Measurements from ENCODE around the gene PRKCE. TPM values are rescaled to one million over a fixed set of nuclear protein-coding genes. Genes with fewer than 3 reads are reported as not detected.

PRKCE gene
- total RNA-seq, 2 donors from 2014 or later, result 7.3 to 20.8 TPM

DNA sequence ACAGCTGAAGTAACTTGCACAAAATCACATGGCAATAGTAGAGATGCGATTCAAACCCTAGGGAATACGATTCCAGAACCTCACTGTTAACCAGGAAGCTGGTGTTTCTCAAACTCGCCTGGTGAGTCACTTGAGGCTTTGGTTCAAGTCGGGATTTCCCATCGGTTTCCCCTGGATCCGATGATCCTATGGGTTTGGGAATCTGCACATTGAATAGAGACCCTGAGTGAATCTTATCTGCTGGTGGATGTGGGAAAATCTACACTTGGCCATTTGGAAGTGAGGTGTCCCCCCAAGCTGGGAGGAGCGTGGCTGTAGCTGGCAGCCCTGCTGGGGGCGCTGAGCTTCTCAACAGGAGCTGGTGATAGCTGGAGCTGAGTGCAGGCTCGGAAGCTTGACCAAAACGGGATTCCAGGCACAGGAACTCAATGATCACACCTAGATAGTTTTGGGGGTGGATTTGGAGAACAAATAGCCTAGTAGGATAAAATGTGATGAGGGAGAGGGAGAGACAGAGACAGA lies 135.4 kb downstream of the PRKCE start:
- Histone ChIP-seq H3K27ac (no peak overlapping the region), H3K9me3 (no peaks in the 10 kb centered on the region), H3K36me3 (replicated peaks in 1 of 2; ENCODE audit: insufficient read depth in 1 of 2, low read depth in 2 of 2) (no peaks in the 10 kb centered on the region), H3K27me3 (no peaks in the 10 kb centered on the region), H3K4me3 (no peak overlapping the region), H3K4me1 (peaks cover 10% of the 10 kb centered on the region)
- TF ChIP-seq, protein P1, sequence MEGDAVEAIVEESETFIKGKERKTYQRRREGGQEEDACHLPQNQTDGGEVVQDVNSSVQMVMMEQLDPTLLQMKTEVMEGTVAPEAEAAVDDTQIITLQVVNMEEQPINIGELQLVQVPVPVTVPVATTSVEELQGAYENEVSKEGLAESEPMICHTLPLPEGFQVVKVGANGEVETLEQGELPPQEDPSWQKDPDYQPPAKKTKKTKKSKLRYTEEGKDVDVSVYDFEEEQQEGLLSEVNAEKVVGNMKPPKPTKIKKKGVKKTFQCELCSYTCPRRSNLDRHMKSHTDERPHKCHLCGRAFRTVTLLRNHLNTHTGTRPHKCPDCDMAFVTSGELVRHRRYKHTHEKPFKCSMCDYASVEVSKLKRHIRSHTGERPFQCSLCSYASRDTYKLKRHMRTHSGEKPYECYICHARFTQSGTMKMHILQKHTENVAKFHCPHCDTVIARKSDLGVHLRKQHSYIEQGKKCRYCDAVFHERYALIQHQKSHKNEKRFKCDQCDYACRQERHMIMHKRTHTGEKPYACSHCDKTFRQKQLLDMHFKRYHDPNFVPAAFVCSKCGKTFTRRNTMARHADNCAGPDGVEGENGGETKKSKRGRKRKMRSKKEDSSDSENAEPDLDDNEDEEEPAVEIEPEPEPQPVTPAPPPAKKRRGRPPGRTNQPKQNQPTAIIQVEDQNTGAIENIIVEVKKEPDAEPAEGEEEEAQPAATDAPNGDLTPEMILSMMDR (IDR thresholded peaks at IDR 0.05), result no peak
- no peak for TF ChIP-seq POLR2A (IDR thresholded peaks at IDR 0.05)
- DNase-seq (no peak), ATAC-seq (no peak)
- WGBS, 2 donors, result 83 to 90% methylated on average over 10 of the region's 10 CpGs
- intact Hi-C loops (cut with DNase I), result no loop called here

DNA sequence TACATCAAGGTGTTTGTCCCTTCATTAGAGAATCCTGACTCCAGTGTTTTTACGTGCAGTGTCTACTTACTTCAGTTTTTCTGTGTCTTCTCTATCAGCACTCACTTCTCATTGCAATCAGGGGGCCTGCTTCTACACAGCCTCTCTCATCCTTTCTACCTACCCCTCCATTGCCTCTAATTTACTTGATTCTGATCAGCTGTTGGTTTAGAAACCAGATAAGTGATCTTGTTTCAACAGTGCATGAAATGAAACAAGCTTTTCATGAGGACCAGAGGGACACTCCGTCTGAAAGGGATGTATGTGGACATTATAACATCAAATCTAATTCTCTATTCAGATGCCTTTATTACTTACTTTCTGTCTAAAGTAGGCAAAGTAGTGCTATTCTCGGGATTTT lies 136.9 kb downstream of the PRKCE start:
- WGBS, 2 donors, result 90 to 92% methylated on average over 3 of the region's 3 CpGs
- Histone ChIP-seq H3K4me3 (no peak overlapping the region), H3K27me3 (no peaks in the 10 kb centered on the region), H3K27ac (no peak overlapping the region), H3K9me3 (no peaks in the 10 kb centered on the region), H3K36me3 (replicated peaks in 1 of 2; ENCODE audit: insufficient read depth in 1 of 2, low read depth in 2 of 2) (no peaks in the 10 kb centered on the region), H3K4me1 (peaks cover 15% of the 10 kb centered on the region)
- ATAC-seq (no peak), DNase-seq (no peak)
- intact Hi-C loops (cut with DNase I), result no loop called here
- TF ChIP-seq POLR2A (IDR thresholded peaks at IDR 0.05), result no peak
- TF ChIP-seq, protein P1 (IDR thresholded peaks at IDR 0.05), result no peak

DNA sequence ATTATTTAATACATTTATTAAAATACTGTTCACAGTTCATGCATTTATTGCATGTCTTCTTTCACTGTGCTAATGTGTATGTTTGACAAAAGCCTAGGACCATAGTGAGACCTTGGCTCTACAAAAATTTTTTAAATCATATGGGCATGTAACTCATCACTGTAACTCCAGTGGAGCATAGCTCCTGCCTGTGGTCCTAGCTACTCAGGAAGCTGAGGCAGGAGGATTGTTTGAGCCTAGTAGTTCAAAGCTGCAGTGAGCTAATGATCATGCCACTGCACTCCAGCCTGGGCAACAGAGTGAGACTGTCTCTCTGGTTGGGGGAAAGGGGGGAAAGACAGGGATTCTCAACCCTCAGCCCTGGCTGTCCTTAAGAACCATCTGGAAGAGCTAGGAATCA lies 137.8 kb downstream of the PRKCE start:
- DNase-seq (no peak), ATAC-seq (no peak)
- Histone ChIP-seq H3K27me3 (no peaks in the 10 kb centered on the region), H3K9me3 (no peaks in the 10 kb centered on the region), H3K27ac (no peak overlapping the region), H3K4me1 (peaks cover 24% of the 10 kb centered on the region), H3K36me3 (replicated peaks in 1 of 2; ENCODE audit: insufficient read depth in 1 of 2, low read depth in 2 of 2) (no peaks in the 10 kb centered on the region), H3K4me3 (no peak overlapping the region)
- intact Hi-C loops (cut with DNase I), result no loop called here
- no peak for TF ChIP-seq POLR2A (IDR thresholded peaks at IDR 0.05)
- TF ChIP-seq, protein P1 (IDR thresholded peaks at IDR 0.05), result no peak

DNA sequence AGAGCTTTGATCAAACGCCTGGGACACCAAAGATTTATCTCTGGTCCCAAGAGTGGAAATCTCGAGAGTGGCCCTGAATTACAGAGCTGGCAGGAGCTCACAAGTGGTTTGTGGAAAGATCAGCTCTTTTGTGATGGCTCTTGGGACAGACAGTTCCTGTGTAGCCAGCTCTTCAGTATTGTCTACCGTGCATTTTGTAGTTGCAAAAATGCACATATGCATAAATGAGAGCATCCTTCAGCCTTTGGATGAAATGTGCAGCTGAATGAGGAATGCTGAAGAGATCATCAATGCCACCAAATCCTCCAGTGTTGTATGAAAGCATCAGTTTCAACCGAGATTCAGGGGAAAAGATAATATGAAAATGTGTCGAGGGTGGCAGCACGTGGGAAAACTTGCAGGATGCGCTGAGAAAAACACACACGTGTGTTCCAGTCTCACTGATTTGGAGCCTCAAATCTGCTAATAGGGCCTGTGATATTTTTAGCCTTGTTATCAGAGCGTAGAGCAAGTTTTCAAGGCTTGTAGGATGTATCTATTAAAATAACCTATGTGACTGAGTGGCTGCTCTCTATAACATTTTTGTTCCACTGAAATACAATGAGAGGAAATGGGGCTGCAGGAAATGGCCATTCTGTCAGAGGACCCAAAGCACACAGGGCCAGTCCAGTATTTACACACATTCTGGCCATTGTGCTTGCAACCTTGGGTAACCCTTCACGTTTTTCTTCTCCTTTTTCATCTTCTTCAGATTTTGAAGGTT lies 138.7 kb downstream of the PRKCE start:
- H3K9me3 ChIP-seq, result no peaks in the 10 kb centered on the region
- no peak overlapping the region for H3K27ac ChIP-seq
- ATAC-seq, result no peak
- intact Hi-C loops (cut with DNase I), result no loop called here
- DNase-seq, result no peak
- WGBS, 2 donors, result 32 to 39% methylated on average over 10 of the region's 10 CpGs
- peaks cover 27% of the 10 kb centered on the region for H3K4me1 ChIP-seq
- TF ChIP-seq, protein P1 (IDR thresholded peaks at IDR 0.05), result no peak
- no peak for TF ChIP-seq POLR2A (IDR thresholded peaks at IDR 0.05)
- no peaks in the 10 kb centered on the region for H3K27me3 ChIP-seq
- no peak overlapping the region for H3K4me3 ChIP-seq
- no peaks in the 10 kb centered on the region for H3K36me3 ChIP-seq (replicated peaks in 1 of 2; ENCODE audit: insufficient read depth in 1 of 2, low read depth in 2 of 2)

All from body of pancreas (tissue), 4 donors.